T-helper 1 cell (primary cell): Measurements from ENCODE around the gene SLBP.
"Not testable (repeated sequence)": the region's sequence is repeated elsewhere in the genome, so short reads cannot be mapped to it uniquely, and the experiment has no call there.

Experiments used
- DNase-seq, 5 donors: peaks; one replicate each; pipeline ENCODE4 v3.0.0-alpha.2; 2012 to 2020

SLBP gene

DNA sequence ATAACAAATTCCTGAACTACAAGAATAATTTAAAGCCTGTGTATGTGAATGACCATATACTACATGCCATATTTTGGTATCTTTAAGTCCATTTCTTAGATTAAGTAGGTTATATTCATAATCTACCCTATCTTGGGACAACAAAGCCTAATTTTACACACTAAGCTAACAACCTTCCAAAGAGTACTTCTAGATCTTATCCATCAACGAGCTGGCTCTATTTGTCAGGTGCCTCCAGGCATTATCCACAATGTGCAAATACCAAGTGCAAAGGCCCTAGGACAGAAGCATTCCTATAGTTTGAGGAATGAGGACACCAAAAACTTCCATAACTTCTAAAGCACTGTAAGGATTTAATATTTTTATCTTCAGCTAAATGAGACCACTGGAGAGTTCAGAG, 3.5 kb downstream of the SLBP start:
- DNase-seq = no peak

DNA sequence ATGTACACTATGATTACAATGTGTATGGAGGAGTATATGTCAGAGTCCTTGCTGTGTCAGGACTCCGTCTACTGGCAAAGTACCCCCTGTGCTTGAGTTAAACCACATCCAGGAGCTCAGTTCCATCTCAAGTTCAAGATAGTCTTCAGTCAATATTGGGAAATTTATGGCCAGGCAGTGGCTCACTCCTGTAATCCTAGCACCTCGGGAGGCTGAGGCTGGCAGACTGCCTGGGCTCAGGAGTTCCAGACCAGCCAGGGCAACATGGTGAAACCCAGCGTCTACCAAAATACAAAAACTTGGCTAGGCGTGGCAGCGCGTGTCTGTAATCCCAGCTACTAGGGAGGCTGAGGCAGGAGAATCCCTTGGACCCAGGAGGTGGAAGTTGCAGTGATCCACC, 5.8 kb downstream of the SLBP start:
- no peak for DNase-seq

DNA sequence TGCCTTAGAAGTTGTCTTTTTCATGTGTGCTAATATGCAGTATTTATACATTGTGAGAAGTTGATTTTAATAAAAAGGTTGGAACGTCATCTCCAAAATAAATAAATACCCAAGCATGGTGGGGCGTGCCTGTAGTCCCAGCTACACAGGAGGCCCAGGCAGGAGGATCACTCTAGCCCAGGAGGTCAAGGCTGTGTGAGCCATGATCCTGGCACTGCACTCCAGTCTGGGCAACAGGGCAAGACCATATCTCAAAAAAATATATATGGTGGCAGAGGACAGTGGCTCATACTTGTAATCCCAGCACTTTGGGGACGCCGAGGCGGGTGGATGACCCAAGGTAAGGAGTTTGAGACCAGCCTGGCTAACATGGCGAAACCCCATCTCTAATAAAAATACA, 6.4 kb downstream of the SLBP start:
- DNase-seq = no peak

DNA sequence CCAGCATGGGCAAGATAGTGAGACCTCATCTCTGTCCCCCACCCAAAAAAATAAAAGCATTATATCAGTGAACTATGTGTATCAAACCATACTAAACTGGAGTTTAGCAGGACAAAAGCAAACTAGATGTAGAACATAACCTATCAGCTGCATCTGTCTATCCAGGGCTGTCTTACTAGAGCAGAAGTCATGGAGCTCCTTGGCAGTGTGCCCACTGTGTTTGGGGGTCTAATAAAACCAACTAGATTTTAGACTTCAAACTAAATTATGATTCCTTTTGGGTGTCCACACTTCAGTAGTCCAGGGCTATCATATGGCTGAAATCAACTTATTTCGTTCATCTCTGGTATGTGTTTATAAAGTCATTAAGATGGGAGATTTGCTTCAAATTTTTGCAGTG, 8.3 kb downstream of the SLBP start:
- DNase-seq = no peak

DNA sequence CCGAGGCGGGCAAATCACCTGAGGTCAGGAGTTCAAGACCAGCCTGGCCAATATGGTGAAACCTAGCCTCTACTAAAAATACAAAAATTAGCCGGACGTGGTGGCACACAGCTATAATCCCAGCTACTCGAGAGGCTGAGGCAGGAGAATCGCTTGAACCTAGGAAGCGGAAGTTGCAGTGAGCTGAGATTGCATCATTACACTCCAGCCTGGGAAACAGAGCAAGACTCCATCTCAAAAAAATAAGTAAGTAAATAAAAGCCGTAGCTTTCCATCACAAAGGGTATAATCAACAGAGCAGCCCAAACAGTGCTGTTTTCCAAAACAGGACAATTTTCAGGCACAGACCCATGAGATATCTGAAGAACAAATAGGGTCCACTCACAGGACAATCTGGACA, 10.4 kb downstream of the SLBP start:
- not testable (repeated sequence) for DNase-seq

DNA sequence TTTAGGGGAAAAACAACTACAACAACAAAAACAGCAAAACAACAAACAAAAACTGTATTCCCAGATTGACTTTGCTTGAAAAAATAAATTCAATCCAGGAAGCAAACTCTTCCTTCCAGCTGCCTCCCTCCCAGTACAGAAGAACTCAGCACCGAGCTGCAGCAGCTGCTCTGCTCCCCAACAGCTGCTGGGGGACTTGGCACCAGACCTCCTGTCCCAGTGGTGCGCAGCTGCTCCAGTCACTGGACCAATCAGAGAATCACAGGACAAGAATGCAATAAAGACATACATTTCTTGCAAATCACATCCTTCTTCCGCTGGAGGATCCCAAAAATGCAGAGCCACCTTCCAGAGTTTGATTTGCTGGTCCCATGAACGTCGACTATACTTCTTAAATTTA, 16.2 kb downstream of the SLBP start:
- no peak for DNase-seq

DNA sequence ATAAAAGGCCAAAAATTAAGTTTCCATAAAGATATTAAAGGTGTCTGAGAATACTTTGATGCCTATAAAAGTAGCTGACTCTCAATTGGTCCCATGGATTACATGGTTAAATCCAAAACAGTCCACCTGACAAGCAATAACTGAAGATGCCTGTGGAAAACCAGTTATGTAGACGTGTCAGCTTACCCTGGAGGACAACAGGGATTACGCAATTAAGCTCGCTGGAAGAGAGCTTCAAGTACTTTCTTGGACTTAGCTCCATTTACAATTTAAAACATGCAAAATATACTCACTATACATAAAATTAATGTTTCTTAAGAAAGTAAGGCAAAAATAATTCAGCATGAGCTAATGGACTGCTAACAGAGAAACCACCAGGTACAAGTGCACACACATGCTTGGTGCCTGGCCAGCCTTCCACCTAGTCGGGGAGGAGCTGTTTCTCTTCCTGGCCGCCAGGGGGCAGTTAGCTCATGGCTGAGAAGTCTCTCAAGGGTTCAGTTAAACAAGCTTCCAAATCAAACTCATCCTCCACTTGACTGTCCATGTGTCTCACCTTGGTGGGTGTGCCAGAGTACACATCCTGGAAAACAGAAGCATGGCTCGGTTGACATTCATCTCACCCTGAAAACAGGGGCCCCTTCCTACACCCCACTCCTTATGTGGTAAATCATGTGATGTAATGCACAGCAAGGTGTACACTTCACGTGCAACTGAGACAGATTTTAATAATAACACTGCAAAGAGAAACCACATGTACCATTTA, 18.8 kb downstream of the SLBP start:
- peak; percentile 57 to 76 (median 69) for DNase-seq

DNA sequence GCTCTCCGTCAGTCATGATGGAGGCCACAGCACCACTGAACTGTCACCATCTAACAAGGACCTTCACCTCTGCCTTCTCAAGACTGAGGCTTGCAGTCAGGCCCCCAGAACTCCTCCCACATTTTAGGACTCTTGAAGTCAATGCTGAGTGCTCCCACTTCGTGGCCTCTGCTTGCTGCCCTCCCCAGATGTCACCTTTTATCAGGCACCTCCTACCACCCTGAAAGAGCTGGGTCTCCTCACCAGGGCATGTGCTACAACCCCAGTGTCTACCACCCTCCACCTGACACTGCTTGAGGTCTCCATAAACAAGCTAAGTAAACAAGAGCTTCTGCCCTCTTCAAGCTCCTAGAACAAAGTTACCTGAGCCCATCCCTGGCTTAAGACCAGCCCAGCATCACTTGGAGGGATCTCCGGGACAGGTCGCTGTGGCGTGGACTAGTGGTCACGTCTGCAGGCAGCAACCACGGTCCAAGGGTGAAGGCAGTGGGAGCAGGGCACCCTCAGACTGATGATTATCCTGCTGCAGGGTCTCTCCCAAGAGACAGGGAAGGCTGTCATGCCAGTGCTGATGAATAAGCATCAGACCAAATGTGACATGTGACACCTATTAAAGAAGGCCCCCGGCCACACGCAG, 20.3 kb downstream of the SLBP start:
- DNase-seq = no peak

DNA sequence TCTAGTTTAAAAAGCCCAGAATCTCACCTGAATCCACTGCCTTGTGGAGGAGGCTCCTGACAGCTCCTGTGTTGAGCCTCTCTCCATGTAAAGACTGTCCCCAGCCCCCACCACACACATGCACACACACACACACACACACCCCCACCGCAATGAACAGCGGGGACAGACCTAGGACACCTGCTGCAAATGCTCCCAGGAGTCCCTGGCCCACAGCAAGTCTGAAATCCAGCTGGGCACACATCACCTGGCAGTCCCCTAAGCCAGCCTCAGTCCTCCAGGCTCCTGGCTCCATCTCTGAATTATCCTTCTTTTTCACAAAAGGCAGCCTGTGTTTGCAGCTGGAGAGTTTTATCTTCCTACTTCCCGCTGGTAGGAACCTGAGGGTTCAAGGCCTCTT, 21.4 kb downstream of the SLBP start:
- DNase-seq = no peak

DNA sequence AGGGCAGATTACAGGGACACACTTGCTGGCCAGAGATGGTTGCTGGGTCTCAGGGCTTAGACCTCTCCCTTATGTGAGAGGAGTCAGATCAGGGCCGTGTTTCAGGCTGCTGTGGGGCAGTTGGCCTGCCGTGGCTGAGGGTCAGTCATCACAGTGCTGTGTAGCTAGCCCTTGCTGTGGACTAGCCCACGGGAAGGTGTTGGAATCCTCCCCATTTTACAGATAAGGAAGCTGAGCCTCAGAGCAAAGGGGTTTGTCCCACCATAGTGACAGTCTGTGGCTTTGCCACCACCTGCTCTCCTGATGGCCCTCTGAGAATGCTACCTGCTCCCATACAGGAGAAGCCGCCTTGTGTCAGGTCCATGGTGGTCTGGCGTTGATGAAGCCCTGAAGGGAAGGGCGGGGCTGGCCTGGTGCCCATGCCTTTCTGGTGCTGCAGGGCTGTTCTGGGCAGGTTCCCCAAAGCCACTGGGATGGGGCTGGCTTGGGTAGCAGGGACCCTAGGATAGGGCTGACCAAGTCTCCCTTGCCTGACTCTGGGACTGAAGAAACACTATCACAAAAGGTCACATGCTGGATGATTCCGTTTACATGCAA, 25.6 kb downstream of the SLBP start:
- DNase-seq = no peak

DNA sequence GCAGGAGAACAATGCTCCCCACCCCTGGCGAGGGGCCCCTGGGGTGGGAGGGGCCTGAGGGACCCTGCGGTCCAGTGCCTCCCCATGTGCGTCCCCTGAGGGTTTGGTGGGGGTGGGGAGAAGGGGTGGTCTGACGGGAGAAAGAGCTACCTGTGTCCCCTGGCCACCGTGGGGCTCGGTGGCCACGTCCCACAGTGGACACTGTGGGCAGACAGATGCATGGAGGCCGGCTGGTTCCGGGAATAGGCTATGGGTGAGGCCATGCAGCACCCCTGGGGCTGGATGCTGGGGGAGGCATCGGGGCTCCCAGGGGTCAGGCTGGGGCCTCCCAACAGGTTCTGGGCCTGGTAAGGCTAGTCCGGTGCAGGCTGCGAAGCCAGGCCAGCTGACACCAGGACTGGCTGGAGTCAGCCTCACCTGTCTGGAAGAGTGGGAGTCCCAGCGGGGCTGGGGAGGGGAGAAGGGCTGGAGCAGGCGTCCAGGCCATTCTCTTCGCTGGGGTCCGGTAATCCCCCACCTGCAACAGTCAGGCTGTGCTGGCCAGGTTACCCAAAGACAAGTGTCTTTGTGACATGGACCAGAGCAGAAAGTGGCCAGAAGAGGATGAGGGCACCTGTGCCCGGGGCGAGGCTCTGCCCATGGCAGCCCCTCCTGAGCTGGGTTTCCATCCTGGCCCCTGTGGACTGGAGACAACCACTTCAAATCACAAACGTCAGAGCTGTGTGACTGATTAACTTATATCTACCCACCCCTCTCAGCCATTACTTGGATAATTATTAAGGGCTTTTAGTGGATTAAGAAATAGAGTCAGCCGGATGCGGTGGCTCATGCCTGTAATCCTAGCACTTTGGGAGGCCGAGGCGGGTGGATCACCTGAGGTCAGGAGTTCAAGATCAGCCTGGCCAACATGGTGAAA, 26.6 kb downstream of the SLBP start:
- DNase-seq = no peak

DNA sequence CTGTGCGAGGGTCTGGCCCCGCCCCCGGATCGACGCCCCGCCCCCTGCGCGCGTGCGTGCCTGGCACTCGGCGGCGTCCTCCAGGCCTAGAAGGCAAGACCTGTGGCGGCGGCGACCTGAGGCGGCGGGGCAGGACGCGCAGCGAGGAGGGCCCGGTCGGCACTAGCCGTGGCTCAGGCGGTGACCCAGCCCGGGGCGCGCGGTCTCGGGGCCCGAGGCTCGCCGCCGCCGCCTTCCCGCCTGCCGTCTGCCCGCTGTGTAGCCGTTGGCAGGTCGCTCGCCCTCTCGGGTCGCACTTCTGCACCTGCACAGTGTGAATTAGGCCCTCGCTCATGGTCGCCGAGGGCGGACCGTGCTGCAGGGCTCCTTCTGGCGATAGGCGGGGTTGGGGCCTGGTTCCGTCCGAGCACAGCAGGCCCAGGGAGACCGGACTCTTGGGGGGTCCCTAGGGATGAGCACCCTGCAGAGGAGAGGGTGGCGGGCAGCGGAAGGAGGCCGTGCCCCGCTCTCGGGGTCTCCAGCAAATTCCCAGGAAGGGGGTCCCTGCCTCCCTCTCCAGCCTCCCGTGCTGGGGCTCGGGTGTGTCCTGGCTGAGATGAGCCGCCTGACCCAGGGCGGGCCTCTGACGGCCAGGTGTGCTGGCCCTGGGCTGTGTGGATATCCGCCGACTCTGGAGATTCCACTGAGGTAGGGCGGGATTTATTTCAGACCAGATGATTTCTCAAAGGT, 27.4 kb downstream of the SLBP start:
- peak in 2 of 5 donors; percentile 84 to 89 for DNase-seq

DNA sequence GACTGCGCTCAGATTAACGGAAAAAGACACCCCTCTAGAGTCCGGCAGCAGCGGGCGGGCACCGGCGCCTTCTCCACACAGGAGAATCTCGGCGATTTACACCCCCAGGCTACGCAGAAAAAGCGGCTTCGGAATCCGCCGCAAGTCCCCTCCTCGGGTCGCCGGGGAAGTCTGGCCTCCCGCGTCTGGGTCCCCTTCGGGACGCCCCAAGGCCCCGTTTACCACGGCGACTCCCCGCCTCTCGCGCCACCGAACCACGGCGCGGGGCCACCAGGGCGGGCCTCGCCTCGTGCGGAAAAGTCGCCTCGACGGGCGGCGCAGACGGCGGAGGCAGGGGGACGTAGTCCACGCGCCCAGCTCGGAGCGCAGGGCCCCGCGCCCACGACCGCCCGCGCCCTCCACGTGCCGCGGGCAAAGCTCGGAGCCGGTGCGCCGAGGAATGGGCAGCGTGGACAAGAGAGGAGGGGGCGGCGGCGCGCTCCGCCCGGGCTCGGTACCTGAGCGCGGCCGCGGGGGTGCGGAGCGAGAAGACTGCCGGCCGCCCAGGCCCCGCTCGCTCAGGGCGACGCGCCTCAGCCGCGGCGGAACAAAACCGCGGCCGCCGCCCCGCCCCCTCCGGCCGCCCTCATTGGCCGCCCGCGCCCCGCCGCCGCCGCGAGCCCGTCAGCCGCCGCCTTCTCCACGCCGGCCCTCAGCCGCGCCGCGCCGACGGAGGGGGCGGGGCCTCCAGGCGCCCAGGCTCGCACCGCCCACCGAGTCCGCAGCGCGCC, 28.2 kb downstream of the SLBP start, which contains the start of gene FAM53A:
Gene FAM53A, minus strand, starts transcription at position 578 of the 770 bp plus-strand sequence. CDS start 15,572 bp downstream, outside the sequence.
- DNase-seq = peak in 4 of 5 donors; percentile 23 to 90 (median 87)

DNA sequence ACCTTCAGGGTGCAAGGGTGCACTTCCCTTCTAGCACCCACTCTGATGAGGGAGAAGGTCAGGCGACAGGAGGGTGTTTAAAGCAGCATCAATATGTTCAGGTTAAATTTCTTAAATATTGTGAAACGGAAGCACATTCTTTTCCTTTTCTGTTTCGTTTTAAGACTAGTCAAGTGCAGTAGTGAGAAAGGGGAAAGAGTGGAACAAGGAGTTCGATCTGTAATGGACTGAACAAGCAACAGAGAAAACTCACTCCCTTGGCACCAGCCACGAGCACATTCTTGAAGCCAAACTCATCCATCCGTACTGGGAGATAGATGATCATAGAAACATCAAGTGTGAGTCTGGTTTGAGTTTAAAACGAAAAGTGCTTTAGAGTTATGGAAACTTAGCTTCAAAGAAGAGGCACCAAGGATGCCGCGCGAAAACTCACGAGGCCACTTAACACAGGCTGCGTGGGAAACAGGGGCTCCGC, 28.8 kb downstream of the SLBP start:
- peak in 2 of 5 donors; percentile 15 to 18 for DNase-seq

DNA sequence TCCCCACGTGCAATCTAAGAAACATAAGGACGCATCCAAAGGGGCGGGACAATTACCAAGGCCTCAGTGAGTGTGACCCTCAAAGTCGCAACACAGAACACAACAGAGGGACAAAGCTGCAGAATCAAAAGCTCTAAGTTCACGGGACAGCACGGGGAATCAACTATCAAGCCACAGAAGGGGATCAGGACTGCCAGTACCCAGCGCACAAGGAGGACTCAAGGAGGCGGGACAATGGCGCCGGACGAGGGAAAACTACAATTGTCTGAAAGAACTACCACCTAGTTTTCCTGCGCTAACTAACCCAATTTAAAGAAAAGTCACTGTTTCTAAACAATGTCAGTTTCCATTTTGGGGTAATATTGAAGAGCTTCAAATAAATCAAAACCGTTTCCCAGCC, 29.3 kb downstream of the SLBP start:
- DNase-seq = no peak

DNA sequence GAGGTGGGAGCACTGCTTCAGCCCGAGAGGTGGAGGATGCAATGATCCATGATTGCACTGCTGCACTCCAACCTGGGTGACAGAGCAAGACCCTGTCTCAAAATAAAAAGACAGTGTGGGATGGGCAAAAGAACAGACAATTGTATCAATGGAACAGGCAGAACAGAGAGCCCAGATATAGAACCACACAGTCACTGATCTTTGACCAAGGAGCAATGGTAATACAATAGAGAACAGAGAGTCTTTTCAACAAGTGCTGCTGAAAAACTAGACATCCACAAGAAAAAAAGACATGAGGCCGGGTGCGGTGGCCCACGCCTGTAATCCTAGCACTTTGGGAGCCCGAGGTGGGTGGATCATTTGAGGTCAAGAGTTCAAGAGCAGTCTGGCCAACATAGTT, 33.9 kb downstream of the SLBP start:
- DNase-seq = no peak

DNA sequence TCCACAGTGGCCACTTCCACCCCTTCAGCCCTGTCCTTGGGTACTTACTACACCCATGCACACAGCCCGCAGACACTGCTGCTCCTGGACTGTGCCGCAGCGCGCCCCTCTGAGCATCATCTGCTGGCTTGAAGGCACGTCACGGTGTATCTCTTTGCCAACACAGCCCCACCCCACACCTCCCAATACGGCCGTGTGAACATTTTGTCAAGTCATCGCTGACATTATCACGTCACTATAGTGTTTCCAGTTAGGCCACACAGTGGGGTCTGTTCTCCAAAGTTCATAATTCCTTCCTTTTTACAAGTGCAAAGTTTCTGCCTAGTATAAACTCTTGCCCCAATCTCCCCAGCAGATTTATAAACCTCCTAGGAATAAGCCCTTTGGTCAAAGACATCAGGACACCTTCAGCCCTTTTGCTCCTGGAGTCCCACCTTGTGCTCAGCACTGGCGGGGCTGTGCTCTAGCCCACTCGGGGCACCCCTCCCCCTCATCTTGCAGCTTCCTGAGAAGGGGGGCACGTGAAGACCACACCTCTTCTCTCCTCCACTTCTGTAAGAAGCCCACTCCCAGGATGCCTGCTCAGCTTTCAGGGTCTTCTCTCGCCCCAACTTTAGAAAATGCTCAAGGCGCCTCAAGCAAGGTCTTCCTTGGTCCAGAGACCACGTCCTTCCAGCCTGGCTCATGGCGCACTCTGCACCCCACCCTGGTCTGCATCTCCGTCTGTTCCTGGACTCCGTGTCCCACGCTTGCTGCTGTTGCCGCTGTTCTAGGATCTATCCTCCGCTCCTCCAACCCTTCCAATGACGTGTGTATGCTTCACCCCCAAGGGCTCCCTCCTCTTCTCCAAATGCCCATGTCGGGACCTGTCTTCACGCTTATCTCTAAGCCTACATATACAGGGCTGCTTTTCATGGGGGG, 35.3 kb downstream of the SLBP start:
- no peak for DNase-seq

DNA sequence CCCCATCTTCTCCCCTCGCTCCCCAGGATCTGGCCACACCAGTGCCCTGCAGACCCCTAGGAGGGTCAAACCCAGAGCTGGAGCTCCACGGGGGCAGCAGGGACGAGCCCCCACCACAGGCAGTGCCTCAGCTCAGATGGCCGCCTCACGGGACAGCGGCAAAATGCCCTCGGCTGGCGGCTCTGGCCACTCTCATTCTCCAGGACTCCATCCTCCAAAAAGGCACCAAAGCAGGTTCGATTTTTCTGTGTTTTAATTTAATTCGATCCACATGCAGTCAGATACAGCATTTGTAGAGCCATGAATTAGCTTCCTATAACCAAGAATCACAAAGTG, 36.3 kb downstream of the SLBP start:
- no peak for DNase-seq

DNA sequence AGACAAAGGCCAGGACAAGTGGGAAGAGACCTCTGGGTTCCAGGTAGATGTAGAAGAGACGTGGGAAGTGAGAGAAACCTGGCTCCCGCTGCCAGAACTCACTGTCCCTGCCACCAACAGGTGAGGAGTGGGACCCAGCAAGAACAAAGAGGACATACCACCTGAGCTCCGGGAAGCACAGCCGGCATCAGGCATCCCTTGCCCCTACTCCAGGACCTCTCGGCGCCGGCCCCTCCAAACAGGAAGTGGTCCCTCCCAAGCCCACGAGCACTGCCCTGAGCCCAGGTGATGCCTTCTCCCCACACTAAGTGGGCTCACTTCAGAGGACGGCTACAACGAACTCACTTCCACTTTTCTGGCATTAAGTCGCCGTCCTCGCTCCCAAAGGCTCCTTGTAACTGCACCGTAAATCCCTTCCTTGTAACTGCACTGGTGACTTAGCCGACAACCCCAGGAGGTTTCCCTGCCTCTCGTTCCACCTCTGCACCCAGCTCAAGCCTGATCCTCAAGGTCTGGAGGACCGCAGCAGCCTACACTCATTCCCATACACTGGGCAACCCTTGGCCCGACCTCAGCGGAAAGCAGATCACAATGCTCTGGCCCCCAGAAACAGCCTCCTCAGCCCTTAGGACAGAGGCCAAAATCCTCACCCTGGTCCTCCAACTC, 36.9 kb downstream of the SLBP start:
- no peak for DNase-seq

DNA sequence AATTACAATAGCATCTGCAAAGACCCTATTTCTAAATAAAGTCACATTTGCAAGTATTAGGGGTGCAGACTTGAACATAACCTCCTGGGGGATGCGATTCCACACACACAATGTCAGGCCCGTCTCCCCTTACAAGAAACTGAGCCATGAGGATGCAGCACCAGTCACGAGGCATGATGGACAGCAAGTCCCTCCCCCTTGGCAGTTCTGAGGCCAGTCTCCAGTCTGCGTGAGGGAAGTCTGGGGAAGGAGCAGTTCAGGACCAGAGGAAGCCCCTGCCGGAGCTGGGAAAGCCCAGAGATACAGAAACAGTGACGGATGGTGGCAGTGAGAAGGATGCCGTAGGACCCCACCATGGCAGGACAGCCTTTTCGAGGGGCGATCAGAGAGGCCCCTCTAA, 37.4 kb downstream of the SLBP start:
- no peak for DNase-seq
